Inferior parietal cortex (tissue), 1 donor: Measurements from ENCODE around the gene SLFN12L.
"Not testable (repeated sequence)": the region's sequence is repeated elsewhere in the genome, so short reads cannot be mapped to it uniquely, and the experiment has no call there.

Experiments used
- DNase-seq: peaks from one replicate; pipeline ENCODE4 v3.0.0-alpha.2; 2016; ENCODE audit errors: extremely low spot score

SLFN12L gene

DNA sequence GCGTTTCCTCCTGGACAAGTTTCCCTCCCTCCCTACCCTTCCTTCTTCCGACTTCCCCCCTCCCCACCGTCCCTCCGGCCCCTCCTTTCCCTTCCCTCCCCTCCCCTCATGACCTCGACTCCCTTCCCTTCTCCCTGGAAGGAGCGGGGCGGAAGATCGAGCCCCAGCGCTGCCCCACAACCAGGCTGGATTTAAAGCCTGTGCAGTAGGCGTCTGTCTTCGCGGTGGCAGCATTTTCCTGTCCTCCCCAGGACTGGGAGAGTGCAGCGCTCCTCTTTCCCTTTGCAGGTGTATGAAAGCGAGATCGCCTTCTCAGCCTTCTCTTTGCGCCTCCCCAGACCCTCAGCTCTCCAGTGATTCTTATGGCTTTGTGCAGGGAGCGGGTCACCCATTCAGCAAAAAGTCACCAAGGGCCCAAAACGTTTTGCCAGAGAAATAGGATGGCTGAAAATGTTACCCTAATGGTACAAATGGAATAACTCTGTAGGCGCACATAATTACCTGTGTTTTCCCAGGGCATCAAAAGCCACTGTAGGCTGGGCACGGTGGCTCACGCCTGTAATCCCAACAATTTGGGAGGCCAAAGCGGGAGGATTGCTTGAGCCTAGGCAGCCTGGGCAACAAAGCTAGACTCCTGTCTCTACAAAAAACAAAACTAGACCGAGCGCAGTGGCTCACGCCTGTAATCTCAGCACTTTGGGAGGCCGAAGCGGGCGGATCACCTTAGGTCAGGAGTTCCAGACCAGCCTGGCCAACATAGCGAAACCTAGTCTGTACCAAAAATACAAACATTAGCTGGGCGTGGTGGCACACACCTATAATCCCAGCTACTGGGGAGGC lies 40.8 kb downstream of the SLFN12L start:
- no peak for DNase-seq

GRCh38 chr17:35493040-35493439 lies 44.4 kb downstream of the SLFN12L start:
- DNase-seq, result no peak

DNA sequence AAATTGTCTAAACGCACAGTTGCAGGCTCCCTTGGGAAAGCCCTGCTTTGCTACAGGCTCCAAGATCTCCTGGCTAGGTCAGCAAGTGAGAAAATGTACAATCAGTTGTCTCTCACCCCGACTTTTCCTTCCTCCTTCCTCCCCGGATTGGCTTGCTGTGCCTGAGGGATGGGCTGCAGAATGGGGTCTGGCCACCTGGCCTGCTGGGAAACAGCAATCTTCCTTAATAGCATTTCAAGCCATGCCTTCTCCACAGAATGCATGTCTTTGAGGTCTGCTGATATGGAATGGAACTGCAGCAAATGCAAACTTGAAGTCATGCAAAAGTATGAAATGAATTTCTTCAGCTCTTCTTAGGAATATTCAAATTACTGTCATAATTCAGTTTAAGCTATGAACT lies 46.1 kb downstream of the SLFN12L start:
- DNase-seq, result no peak

DNA sequence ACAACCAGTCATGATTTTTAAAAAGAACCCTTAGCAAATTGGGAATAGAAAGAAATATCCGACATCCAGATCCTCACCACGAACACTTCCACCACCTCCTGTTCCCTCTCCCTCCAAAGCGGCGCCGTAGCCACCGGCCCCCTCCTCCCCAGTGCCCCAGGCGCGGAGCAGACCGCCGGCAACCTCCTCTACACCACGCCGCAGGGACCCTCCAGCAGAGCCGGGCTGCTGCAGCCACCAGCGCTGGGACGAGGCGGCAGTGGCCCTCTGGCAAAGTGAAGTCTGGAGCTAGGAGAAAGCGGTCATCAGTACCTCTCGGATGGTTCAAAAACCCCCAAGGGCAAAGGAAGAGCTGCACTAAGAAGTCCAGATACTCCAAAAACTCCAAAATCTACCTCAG lies 47.5 kb downstream of the SLFN12L start:
- DNase-seq, result no peak

- DNase-seq, result no peak
Observed at GRCh38 chr17:35488991-35489390, 48.5 kb downstream of the SLFN12L start.

DNA sequence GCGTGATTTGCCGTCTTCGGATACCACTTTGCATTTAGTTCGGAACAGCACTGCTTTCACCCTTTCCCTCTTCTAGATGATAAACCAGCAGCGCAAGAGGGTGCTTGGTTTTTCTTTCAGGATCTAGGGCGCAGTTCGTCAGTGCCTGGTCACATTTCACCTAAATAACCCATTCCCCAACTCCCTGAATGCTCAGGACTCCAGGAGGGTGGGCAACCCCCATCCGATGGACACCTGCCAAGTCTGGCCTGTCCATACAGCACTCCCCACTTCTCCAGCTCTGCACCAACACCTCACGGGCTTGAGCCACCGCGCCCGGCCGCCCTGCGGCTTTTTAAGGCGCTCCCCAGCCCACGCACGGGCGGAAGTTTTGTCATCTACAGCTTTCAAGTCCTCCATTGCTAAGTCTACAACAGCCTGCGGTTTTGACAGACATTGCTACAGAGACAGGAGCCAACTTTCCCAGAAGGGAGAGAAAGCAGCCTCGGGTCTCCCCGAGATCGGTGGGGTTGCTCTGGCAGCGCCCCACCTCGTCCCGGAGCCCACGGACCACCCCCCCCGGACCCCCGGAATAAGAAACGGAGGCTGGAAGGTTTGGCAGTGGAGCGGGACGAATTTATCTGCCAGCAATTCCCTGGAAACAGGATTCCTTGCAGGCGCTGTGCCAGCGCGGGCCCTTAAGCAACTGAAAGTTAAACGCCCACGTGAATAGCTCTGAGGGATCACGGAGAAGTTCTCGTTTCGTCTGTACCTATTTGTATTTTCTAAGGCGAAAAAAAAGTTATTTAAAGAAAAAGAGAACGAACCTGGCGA lies 50.4 kb downstream of the SLFN12L start:
- no peak for DNase-seq

DNA sequence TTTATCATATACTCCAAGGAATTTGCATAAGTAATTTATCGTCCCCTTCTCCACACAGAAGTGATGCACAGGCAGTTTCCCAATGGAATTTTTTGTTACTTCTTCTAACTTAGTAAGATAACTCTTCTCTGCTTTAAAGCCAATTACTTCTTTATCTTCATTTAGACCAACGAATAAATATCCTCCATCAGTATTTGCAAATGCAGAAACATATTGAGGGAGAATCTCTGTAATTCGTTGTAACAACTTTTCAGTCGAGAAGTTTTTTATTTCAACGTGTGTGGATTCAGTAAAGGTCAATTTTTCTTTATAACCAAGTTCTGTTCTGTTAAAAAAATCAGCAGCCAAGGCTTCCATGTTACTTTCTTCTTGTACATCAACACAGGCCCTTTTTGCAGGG lies 58.2 kb downstream of the SLFN12L start:
- no peak for DNase-seq

DNA sequence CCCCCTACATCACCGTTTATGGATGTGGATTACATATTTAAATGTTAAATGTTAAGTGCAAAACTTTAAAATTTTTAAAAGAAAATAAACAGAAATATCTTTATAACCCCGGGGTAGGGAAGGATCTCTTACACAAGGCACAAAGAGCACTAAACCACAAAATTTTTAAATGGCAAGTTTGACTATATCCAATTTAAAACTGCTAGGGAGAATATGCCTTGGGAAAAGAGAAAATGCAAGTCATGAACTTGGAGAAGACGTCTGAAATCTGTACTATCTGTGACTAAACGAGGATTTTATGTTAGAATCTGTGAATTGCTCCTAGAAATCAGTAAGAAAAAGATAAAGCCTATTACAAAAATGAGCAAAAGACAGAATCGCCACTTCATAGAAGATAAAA lies 60.2 kb downstream of the SLFN12L start:
- no peak for DNase-seq

- no peak for DNase-seq
Observed at GRCh38 chr17:35476283-35476820, 61.1 kb downstream of the SLFN12L start.

GRCh38 chr17:35468475-35468874 lies 69.0 kb downstream of the SLFN12L start:
- no peak for DNase-seq

DNA sequence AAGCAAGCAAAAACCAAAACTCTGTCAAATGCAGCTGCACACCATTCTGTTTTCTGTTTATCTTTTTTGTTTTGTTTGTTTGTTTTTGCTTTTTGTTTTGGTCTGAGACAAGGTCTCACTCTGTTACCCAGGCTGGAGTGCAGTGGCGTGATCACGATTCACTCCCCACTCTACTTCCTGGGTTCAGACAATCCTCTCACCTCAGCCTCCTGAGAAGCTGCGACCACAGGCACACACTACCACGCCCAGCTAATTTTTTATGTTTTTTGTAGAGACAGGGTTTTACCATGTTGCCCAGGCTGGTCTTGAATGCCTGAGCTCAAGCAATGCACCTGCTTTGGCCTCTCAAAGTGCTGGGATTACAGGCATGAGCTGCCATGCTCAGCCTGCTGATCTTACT lies 69.7 kb downstream of the SLFN12L start:
- DNase-seq, result no peak

DNA sequence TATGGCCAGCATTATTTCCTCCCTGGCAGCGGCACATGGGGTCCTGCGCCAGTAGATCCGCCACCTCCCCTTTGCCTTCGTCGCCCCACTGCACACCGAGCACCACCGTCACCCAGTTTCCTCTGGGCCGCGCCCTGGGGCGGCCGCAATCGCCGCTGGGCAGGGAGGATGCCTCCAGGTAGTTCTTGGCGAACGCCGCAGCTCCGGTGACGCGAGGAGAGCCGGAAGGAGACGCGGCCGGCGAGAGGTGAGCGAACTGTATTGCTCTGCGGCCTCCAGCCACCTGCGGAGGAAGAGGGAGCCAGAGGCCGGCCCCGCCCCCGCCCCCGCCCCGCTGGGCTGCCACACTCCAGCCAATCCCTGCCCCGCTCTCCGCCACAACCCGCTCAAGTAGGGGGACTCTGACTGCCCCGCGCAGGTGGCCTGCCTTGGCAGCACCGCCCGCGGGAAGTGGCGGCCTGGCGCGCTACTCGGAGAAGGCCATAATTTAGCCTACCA lies 77.1 kb downstream of the SLFN12L start:
- DNase-seq, result no peak

DNA sequence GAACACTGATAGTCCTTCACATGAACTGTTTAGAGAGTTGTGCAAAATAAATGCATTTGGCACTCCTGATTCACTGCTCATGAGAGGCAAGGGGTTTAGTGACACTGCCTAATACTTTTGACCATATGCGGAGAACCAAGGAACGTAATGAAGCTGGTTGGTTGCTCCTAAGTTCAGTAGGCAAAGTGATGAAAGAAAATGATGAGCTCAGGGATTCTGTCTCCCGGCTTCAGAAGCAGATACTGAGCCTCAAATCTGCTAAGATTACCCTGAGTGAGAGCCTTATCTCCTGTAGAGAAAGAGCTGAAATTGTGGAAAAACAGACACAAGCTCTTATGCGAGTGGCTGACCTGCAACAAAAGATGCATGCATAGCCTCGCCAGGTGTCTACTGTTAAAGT lies 83.4 kb downstream of the SLFN12L start:
- not testable (repeated sequence) for DNase-seq

DNA sequence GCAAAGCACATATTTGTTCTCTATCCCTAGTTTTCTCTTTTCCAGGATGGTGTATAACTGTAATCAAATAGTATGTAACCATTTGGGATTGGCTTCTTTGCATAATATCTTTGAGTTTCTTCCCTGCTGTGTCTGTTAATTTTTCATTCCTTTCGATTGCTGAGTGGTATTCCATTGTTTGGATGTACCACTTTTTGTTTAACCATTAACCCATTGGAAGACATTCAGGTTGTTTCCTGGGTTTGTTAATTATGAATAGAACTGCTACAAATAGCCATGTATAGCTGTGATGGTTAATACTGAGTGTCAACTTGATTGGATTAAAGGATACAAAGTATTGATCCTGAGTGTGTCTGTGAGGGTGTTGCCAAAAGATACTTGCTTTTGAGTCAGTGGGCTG lies 84.3 kb downstream of the SLFN12L start:
- DNase-seq, result no peak

DNA sequence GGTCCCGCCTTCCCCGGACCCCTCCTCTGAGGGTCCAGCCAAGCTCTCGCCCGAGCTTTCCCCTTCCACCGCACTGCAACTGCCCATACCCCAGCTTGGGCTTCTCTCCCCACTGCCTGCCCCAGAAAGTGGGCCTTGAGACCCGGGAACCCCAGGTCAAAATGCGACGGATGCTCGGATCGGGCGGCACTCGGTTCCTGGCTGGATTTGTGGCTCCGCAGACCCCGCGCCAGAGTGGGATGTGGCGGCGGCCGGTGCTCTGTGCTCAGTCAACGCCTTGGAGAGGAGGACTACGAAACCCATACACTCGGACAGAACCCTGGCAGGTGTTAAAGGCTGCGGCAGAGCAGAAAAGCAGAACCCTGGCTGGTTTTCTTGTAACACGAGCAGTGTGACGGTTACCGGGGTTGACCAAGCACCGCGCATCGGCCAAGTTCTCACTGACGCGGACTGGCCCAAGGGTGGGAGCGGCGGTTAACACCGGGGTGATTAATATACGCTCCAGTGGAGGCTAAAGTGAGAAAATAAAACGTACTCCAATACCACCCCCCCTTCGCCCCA lies 88.0 kb downstream of the SLFN12L start:
- DNase-seq, result no peak

DNA sequence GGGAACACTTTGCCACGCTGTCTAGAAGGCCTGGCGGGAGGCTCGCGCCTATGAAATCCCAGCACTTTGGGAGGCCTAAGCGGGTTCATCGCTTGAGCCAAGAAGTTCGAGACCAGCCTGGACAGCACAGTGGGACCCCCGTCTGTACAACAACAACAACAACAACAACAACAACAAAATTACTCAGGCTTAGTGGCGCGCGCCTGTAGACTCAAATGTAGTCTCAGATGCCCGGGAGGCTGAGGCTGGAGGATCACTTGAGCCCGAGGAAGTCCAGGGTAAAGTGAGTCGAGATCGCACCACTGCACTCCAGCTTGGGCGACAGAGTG lies 88.6 kb downstream of the SLFN12L start:
- no peak for DNase-seq

GRCh38 chr17:35448214-35448898 lies 89.1 kb downstream of the SLFN12L start, which contains the start of gene SLFN13:
TSS of gene SLFN13 (minus strand) at chr17:35448766. CDS start at chr17:35445680, 3,086 bp downstream.
- no peak for DNase-seq

- DNase-seq, result no peak
Observed at GRCh38 chr17:35447499-35447898, 90.0 kb downstream of the SLFN12L start.

DNA sequence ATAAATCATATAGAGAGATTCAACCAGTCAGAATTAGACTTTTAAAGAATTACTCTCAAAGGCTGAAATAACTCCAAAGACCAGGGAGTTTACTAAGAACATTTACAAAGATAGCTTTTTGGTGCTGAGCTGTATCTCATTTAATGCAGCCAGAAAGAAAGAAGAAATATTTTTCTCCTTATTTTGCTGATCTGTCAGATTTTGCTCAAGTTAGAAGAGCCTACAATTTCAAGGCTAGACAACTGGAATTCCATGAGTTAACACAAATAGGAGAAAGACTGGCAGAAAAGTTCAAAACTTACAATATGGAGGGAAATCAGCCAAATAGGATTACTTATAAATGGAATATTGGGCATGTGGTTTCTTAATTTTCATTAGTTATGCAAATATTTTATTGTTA lies 99.0 kb downstream of the SLFN12L start:
- no peak for DNase-seq

DNA sequence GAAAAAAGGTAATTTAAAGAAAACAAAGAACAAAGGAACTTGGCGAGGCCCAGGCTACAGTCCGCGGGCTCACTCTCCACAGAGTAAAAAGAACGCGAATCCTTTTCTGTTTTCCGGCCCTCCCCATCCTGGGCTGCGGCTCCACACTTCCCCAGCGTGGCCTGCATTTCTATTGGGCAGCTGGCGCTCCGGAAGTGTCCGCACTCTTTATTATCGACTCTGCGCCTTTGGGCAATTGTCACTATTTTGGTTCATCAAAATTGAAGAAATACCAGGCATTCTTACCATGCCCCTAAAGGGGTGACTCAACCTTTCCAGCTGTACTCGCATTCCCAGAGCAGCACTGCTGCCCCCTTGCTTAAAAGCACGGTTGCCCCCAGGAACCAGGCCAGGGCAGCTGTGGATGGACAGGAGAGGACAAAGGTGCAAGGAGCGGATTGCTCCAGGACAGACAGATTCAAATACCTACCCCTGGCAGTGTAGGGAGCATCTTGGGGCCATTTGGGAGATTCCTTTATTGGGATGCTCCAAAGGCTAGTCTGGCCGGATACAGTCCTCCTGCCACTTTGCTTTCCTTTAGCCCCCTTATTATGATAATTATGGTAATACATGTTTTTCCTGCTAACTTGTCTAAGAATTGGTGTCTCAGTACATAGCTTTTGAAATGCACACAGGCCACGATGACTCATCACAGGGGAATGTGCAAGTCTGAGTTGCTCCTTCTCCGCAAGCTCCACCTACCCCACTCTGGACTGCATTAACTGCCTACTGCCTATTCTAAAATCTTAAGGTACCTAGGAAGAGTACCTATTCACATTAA lies 104.2 kb downstream of the SLFN12L start:
- DNase-seq, result no peak
